ENCODE results near the gene CFAP46. TPM values are rescaled to one million over a fixed set of nuclear protein-coding genes. Genes with fewer than 3 reads are reported as not detected.

CFAP46 gene
- total and polyA plus RNA-seq, 2 experiments from 2014 or later: 0.20 to 0.22 TPM

DNA sequence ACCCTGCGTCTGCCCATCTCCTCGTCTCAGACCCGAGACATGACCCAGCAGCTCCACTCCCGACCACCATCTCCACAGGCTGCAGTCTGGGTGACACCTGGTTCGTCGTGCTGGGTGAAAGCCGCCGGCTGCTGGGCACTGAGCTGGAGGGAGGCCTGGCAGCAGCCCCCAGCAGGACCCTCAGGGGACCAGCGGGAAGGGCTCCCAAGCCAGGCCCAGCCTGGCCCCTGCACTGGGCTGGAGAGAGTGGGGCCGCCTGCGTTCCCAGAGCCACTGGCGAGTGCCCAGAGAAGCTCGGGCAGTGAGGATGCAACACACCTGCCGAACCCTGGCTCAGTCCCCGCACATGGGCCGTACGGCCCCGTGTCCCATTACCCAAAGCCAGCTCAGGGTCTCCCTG, 21.3 kb downstream of the CFAP46 start:
- Histone ChIP-seq H3K27me3 (replicated peaks; ENCODE audit: insufficient read depth) (no peaks in the 10 kb centered on the region), H3K27ac (no peak overlapping the region), H3K9me3 (ENCODE audit: low read depth) (no peaks in the 10 kb centered on the region), H3K4me2 (ENCODE audit: unreplicated experiment) (no peak overlapping the region), H2AFZ (no peak overlapping the region), H3K79me2 (ENCODE audit: insufficient read depth) (no peaks in the 10 kb centered on the region), H3K9me2 (ENCODE audit: insufficient read depth) (no peaks in the 10 kb centered on the region), H3K36me3 (ENCODE audit: low read depth) (no peaks in the 10 kb centered on the region), H3K4me1 (ENCODE audit: insufficient read depth) (no peaks in the 10 kb centered on the region), H4K20me1 (ENCODE audit: insufficient read depth) (no peaks in the 10 kb centered on the region), H3K4me3 (no peak overlapping the region), H3F3A (ENCODE audit: insufficient read depth) (no peaks in the 10 kb centered on the region), H3K9ac (no peak overlapping the region)
- WGBS, 2 experiments (ENCODE audit: low coverage in 1 of 2, low lambda C conversion rate in 2 of 2, missing lambda C conversion rate in 2 of 2): 73 to 81% methylated on average over 17 to 18 of the region's 18 CpGs
- in situ Hi-C loops (cut with MboI): no loop called here
- no peak for TF ChIP-seq EZH2phosphoT487 (IDR thresholded peaks at IDR 0.05; ENCODE audit: insufficient read depth, low read depth)
- DNase-seq: no peak

- no peak overlapping the region for H3K27ac ChIP-seq
- no peak for DNase-seq
- in situ Hi-C loops (cut with MboI): no loop called here
Measured at GRCh38 chr10:132920101-132920925, 22.1 kb downstream of the CFAP46 start.

DNA sequence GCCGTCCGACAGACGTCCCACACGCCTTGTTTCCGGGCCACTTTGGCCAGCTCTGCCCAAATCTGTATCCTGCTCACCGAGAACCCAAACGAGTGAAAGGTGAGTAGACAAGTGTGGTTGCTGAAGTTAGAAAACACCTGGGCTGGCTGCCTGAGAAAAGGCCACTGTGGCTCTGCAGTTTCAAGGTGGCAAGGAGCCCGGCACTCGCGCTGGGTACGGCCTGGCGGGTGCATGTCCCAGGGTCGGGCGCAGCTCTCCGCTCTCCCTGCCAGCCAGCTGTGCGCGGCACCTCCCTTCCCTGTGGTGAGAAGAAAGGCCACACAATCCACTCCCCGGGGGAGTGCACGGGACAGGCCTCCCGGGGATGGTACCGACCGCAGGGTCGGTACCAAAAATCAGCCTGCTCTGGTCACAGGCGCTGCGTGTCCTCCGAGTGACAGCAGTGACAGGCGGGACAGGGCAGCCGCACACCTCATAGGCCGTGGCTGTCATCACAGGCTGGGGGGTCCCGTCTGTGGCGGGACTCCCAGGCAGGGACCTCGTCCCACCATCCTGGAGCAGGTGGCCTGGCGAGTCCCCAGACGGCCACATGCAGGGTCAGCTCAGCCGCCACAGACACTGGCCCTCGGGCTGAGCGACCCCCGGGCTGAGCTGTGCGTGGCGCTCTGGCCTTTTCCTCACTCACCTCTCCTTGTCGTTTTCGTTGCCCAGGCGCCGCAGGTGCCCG, 22.8 kb downstream of the CFAP46 start:
- no peak overlapping the region for H3K27ac ChIP-seq
- no peak overlapping the region for H3K9ac ChIP-seq
- no peaks in the 10 kb centered on the region for H3K4me1 ChIP-seq (ENCODE audit: insufficient read depth)
- no peaks in the 10 kb centered on the region for H3K36me3 ChIP-seq (ENCODE audit: low read depth)
- H4K20me1 ChIP-seq (ENCODE audit: insufficient read depth): no peaks in the 10 kb centered on the region
- no peaks in the 10 kb centered on the region for H3K79me2 ChIP-seq (ENCODE audit: insufficient read depth)
- in situ Hi-C loops (cut with MboI): no loop called here
- no peak for TF ChIP-seq EZH2phosphoT487 (IDR thresholded peaks at IDR 0.05; ENCODE audit: insufficient read depth, low read depth)
- no peak for TF ChIP-seq EZH2 (IDR thresholded peaks at IDR 0.05; ENCODE audit: insufficient read depth, poor library complexity, severe bottlenecking)
- H3K9me2 ChIP-seq (ENCODE audit: insufficient read depth): no peaks in the 10 kb centered on the region
- H3K4me3 ChIP-seq: no peak overlapping the region
- H2AFZ ChIP-seq: no peak overlapping the region
- H3F3A ChIP-seq (ENCODE audit: insufficient read depth): no peaks in the 10 kb centered on the region
- DNase-seq: no peak
- WGBS, 2 experiments (ENCODE audit: low coverage in 1 of 2, low lambda C conversion rate in 2 of 2, missing lambda C conversion rate in 2 of 2): 78 to 83% methylated on average over 32 to 45 of the region's 45 CpGs
- H3K27me3 ChIP-seq (replicated peaks; ENCODE audit: insufficient read depth): no peaks in the 10 kb centered on the region
- H3K4me2 ChIP-seq (ENCODE audit: unreplicated experiment): no peak overlapping the region
- no peaks in the 10 kb centered on the region for H3K9me3 ChIP-seq (ENCODE audit: low read depth)

More at GRCh38 chr10:132920101-132920925, 22.1 kb downstream of the CFAP46 start:
- no peaks in the 10 kb centered on the region for H3K9me3 ChIP-seq (ENCODE audit: low read depth)
- no peaks in the 10 kb centered on the region for H3K9me2 ChIP-seq (ENCODE audit: insufficient read depth)
- WGBS, 2 experiments (ENCODE audit: low coverage in 1 of 2, low lambda C conversion rate in 2 of 2, missing lambda C conversion rate in 2 of 2): 58% methylated on average over 32 to 35 of the region's 38 CpGs
- H3F3A ChIP-seq (ENCODE audit: insufficient read depth): no peaks in the 10 kb centered on the region
- no peaks in the 10 kb centered on the region for H3K79me2 ChIP-seq (ENCODE audit: insufficient read depth)
- H4K20me1 ChIP-seq (ENCODE audit: insufficient read depth): no peaks in the 10 kb centered on the region
- no peaks in the 10 kb centered on the region for H3K27me3 ChIP-seq (replicated peaks; ENCODE audit: insufficient read depth)
- no peaks in the 10 kb centered on the region for H3K36me3 ChIP-seq (ENCODE audit: low read depth)
- H3K4me3 ChIP-seq: no peak overlapping the region
- H3K4me2 ChIP-seq (ENCODE audit: unreplicated experiment): no peak overlapping the region
- no peak overlapping the region for H2AFZ ChIP-seq
- no peak overlapping the region for H3K9ac ChIP-seq
- no peaks in the 10 kb centered on the region for H3K4me1 ChIP-seq (ENCODE audit: insufficient read depth)
- TF ChIP-seq EZH2 (IDR thresholded peaks at IDR 0.05; ENCODE audit: insufficient read depth, poor library complexity, severe bottlenecking): no peak
- TF ChIP-seq EZH2phosphoT487 (IDR thresholded peaks at IDR 0.05; ENCODE audit: insufficient read depth, low read depth): no peak

DNA sequence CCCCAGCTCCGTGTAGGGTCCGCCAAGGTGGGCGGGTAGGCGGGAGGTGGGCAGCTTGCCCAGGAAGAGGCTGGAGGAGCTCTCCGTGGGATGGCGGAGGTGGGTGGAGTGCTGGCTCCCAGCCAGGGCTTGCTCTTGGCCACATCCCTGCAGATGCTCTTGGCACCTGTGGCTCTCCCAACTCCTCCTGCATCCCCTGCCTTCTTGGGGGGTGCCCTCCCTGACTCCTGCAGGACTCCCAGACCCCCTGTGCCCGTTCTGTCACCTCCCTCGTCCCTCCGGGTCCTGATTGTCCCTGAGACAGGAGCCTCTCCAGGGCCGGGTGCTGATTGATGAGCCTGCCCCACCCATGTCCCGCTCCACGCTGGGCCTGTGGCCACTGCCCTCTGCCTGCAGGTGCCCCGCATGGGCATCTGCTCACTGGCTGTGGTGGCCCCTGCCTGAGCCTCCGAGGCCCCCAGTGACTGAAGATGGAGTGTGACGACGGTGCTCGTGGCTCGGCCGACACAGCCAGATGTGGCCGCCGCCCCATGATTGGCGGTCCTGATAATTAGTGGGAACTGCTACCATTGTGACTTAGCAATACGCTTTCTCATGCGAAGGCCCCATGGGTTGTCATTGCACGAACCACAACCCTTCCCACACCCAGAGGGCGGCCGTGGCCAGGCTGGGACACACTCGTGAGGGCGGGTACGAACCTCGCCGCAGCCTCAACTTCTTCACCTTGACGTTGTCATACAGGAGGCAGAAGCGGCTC, 23.6 kb downstream of the CFAP46 start:
- no peaks in the 10 kb centered on the region for H3K9me3 ChIP-seq (ENCODE audit: low read depth)
- H3K36me3 ChIP-seq (ENCODE audit: low read depth): no peaks in the 10 kb centered on the region
- H3K9me2 ChIP-seq (ENCODE audit: insufficient read depth): no peaks in the 10 kb centered on the region
- TF ChIP-seq EZH2phosphoT487 (IDR thresholded peaks at IDR 0.05; ENCODE audit: insufficient read depth, low read depth) (no peak), EZH2 (IDR thresholded peaks at IDR 0.05; ENCODE audit: insufficient read depth, poor library complexity, severe bottlenecking) (no peak)
- no peak for DNase-seq
- no peaks in the 10 kb centered on the region for H3K79me2 ChIP-seq (ENCODE audit: insufficient read depth)
- H3K4me1 ChIP-seq (ENCODE audit: insufficient read depth): no peaks in the 10 kb centered on the region
- H2AFZ ChIP-seq: no peak overlapping the region
- H3K4me3 ChIP-seq: no peak overlapping the region
- H3K27ac ChIP-seq: no peak overlapping the region
- 59 to 68% methylated on average over 25 to 29 of the region's 34 CpGs for WGBS, 2 experiments (ENCODE audit: low coverage in 1 of 2, low lambda C conversion rate in 2 of 2, missing lambda C conversion rate in 2 of 2)
- no peak overlapping the region for H3K4me2 ChIP-seq (ENCODE audit: unreplicated experiment)
- H3K27me3 ChIP-seq (replicated peaks; ENCODE audit: insufficient read depth): no peaks in the 10 kb centered on the region
- in situ Hi-C loops (cut with MboI): no loop called here
- no peaks in the 10 kb centered on the region for H4K20me1 ChIP-seq (ENCODE audit: insufficient read depth)
- no peaks in the 10 kb centered on the region for H3F3A ChIP-seq (ENCODE audit: insufficient read depth)
- no peak overlapping the region for H3K9ac ChIP-seq

Data from GM23248 (cell line).